ENCODE data around the gene TBATA. TPM values are rescaled to one million over a fixed set of nuclear protein-coding genes. Genes with fewer than 3 reads are reported as not detected.

Gene TBATA
- total RNA-seq, 1 experiment from 2014 or later = not detected

DNA sequence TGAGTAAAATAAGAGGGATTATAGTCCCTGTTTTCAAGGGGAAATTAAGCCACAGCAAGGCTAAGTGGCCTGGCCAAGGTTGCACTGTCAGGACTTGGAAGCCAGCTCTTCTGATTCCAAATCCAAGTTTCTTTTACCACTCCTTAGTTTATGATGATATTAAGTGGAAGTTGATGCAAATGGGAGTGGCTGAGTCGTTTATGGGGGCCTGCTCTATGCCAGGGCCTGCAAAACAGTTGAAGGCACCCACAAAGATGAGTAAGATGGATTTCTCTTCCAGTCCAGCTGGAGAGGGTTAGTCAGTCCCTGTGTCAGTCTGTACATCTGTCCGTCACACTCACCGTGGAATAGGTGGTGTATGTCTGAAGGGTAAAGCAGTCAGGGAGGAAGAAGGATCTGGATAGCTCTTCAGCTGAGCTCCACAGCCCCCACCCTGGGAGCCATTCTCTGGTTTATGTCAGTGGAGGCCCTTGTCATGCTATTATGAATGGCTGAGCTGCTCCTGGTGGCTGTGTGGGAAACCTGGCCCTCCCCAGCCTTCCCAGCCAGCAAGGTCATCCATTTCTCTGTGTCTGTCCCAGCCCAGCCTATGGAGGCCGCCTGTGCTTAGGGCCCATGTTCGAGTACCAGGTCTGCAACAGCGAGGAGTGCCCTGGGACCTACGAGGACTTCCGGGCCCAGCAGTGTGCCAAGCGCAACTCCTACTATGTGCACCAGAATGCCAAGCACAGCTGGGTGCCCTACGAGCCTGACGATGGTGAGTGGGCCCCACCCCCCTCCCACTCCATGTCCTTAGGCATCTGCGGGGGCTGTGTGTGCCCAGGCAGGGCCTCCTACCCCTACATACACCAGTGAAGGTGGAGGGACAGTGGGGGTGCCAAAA, 44.5 kb downstream of the TBATA start:
- Histone ChIP-seq H3K27me3 (ENCODE audit: control insufficient read depth, insufficient read depth, low read length) (no peaks in the 10 kb centered on the region), H3K4me3 (ENCODE audit: insufficient read depth, low read depth, low read length) (no peak overlapping the region), H3K36me3 (replicated peaks; ENCODE audit: control insufficient read depth, insufficient read depth, low read length) (no peaks in the 10 kb centered on the region)
- no peak for DNase-seq

DNA sequence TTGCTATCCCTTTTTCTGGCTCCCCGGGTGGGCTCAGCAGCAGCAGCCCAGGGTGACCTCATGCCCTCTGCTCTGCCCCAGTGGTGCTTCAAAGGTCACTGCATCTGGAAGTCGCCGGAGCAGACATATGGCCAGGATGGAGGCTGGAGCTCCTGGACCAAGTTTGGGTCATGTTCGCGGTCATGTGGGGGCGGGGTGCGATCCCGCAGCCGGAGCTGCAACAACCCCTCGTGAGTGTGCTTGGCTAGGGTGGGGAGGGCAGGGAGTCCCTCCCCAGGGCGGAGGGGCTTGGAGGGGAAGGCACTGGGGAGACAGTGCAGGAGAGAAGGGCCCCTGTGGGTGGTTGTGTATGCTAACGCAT, 46.4 kb downstream of the TBATA start:
- Histone ChIP-seq H3K36me3 (replicated peaks; ENCODE audit: control insufficient read depth, insufficient read depth, low read length) (no peaks in the 10 kb centered on the region), H3K27me3 (ENCODE audit: control insufficient read depth, insufficient read depth, low read length) (no peaks in the 10 kb centered on the region), H3K4me3 (ENCODE audit: insufficient read depth, low read depth, low read length) (no peak overlapping the region)
- DNase-seq = no peak

DNA sequence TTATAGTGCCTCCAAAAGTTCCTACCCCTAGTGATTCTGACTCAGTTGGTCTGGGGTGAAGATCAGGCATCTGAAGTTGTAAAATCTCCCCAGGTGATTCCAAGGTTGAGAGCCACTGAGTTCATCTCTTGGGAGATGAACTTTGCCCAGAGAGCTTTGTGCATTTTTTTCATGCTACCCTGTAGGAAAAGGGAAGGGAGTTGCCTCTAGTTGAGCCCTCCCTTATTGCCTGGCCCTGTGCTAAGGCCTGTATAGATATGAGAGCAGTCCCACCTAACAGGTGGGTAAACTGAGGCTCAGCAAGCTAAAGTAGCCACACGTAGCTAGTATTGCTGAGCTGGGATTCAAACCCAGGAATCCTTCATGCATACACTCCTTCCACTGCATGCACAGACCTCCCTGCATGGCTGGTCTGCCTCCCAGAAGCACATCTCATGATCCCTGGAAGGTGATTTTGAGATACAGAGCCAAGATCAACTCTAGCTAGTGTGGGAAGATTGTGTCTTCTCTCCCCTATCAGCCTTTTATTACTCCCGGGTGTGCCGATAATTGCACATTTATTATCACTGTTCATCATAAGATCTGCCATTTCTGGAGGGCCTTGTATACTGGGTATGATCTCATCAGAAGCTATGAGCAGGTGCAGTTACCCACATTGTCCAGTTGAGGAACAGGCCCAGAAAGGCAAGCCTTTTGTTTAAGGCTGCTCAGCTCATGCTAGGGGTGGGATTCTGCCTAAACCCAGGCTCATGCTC, 47.0 kb downstream of the TBATA start:
- H3K4me3 ChIP-seq (ENCODE audit: insufficient read depth, low read depth, low read length) = no peak overlapping the region
- no peaks in the 10 kb centered on the region for H3K27me3 ChIP-seq (ENCODE audit: control insufficient read depth, insufficient read depth, low read length)
- no peaks in the 10 kb centered on the region for H3K36me3 ChIP-seq (replicated peaks; ENCODE audit: control insufficient read depth, insufficient read depth, low read length)
- DNase-seq = no peak

DNA sequence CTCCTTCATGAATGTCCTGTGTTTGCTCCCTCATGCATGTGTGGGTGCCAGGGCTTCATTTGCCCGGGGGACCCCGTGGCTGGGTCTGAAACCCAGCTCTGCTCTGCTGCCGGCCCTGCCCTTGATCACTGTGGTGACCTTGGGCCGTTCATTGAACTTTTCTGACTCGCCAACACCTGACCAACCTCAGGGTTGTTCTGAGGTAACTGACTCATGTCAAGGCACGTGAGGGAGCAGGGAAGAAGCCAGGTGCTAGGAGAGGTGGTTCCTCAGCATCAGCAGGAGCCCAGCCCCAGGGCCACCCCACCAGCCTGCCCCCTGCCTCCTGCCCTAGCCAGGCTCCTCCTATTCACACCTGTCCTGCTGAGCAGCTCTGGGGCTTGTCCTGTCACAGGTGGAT, 47.9 kb downstream of the TBATA start:
- no peak for DNase-seq
- H3K4me3 ChIP-seq (ENCODE audit: insufficient read depth, low read depth, low read length) = no peak overlapping the region
- no peaks in the 10 kb centered on the region for H3K27me3 ChIP-seq (ENCODE audit: control insufficient read depth, insufficient read depth, low read length)
- no peaks in the 10 kb centered on the region for H3K36me3 ChIP-seq (replicated peaks; ENCODE audit: control insufficient read depth, insufficient read depth, low read length)

DNA sequence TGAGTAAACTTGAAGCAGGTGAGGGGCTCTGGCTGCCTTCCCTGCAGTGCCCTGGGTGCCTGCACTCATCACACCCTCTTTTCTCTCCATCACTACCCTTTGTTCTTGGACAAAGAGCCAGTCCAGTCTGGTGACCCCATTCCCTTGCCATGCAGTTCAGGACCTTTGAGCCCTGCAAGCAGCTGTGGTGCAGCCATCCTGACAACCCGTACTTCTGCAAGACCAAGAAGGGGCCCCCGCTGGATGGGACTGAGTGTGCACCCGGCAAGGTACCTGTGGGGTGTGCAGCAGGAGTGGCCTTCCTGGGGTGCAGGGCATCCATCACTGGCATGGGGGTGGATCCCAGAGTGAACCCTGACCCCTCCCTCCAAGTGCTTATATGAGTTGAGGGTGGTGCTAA, 48.7 kb downstream of the TBATA start:
- no peaks in the 10 kb centered on the region for H3K36me3 ChIP-seq (replicated peaks; ENCODE audit: control insufficient read depth, insufficient read depth, low read length)
- no peaks in the 10 kb centered on the region for H3K27me3 ChIP-seq (ENCODE audit: control insufficient read depth, insufficient read depth, low read length)
- no peak for DNase-seq
- no peak overlapping the region for H3K4me3 ChIP-seq (ENCODE audit: insufficient read depth, low read depth, low read length)

DNA sequence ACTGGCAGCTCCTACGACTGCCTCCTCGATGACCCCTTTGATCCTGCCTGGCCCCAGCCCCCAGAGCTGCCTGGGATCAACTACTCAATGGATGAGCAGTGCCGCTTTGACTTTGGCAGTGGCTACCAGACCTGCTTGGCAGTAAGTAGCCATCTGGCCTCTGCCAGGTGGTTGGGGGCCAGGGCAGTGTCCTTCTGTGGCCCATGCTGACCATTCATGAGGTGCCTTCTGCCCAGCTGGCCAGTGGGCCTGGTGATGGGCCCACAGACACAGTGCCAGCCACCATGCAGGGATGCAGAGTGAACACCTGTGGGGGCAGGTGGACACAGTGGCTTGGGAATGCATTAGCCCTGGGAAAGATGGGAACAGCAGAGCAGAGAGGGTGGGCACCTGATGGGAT, 50.0 kb downstream of the TBATA start:
- no peak for DNase-seq
- Histone ChIP-seq H3K4me3 (ENCODE audit: insufficient read depth, low read depth, low read length) (no peak overlapping the region), H3K27me3 (ENCODE audit: control insufficient read depth, insufficient read depth, low read length) (no peaks in the 10 kb centered on the region), H3K36me3 (replicated peaks; ENCODE audit: control insufficient read depth, insufficient read depth, low read length) (peaks cover 1% of the 10 kb centered on the region)

DNA sequence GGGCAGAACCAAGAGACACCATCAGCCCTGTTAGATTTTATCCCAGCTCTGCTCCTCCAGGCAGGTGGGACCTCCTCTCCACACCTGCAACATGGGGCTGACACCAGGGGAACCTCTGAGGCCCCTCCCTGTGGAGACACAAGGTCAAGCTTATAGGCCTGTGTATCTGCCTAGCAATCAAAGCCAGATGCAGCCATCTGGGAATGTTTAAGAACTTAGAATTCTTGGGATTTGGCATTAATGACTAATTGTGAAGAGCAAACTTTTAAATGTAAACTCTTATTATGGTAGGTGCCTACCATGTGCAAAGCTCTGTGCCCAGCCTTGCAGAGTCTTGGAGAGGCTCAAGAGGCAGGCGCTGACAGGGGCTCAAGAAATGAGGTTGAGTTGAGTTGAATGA, 52.1 kb downstream of the TBATA start:
- DNase-seq = no peak
- Histone ChIP-seq H3K36me3 (replicated peaks; ENCODE audit: control insufficient read depth, insufficient read depth, low read length) (peaks cover 1% of the 10 kb centered on the region), H3K4me3 (ENCODE audit: insufficient read depth, low read depth, low read length) (no peak overlapping the region), H3K27me3 (ENCODE audit: control insufficient read depth, insufficient read depth, low read length) (no peaks in the 10 kb centered on the region)

DNA sequence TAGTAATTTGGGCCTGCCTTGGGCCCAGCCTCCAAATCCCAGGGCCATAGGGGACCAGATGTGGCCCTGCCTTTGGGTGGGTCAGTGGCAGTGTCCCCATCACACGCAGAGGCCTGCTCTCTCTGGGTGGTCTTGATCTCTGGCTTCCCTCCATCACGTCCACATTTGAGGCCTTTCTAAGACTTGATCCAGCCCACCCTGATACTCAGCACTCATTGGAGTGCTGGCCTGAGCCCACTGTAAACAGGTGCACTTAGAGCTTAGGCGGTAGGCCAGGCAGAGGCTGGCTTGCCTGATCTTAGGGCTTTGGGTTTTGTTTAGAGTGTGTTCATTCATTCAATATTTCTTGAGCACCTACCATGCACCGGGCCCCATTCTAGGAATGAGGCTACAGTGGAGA, 52.6 kb downstream of the TBATA start:
- H3K4me3 ChIP-seq (ENCODE audit: insufficient read depth, low read depth, low read length) = no peak overlapping the region
- H3K36me3 ChIP-seq (replicated peaks; ENCODE audit: control insufficient read depth, insufficient read depth, low read length) = peaks cover 1% of the 10 kb centered on the region
- no peaks in the 10 kb centered on the region for H3K27me3 ChIP-seq (ENCODE audit: control insufficient read depth, insufficient read depth, low read length)
- no peak for DNase-seq

DNA sequence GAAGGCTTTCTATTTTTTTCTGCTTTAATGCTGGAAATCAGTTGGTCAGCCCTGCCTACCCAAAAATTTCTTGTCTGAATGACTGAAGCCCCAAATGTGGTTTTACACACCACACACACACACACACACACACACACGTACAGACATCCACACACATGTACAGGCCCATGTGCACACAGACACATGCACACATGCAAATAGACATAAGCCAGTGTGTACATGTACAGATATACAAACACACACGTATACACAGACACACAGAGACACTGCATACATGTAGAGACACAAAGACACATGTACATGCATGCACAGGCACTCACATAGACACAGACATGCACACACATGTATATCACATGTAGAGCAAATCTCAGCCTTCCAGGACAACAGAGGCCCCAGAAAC, 54.2 kb downstream of the TBATA start:
- no peak overlapping the region for H3K4me3 ChIP-seq (ENCODE audit: insufficient read depth, low read depth, low read length)
- no peak for DNase-seq

DNA sequence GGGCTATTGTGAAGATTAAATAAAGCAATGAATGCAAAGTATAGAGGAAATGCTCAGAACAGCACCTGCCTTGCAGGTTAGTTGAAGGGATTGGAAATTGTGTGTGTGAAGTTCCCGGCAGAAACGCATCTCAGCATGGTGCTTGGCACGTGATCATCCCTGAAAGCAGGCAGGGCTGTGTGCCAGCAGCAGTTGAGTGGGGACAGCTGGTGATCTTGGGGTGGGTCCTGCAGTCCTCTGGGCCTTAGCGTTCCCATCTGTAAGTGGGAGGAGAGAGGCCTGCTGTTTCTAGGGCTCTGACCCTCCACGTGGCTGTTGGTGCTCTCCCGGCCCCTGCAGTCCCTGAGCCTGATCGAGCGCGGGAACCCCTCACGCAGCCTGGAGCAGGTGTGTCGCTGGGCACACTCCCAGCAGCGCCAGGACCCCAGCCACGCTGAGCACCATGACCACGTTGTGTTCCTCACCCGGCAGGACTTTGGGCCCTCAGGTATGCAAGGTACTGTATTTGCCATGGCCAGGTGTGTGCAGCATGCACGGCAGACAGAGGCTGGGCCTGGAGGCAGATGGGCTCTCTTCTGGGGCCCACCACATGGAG, 55.3 kb downstream of the TBATA start:
- no peaks in the 10 kb centered on the region for H3K27me3 ChIP-seq (ENCODE audit: control insufficient read depth, insufficient read depth, low read length)
- H3K4me3 ChIP-seq (ENCODE audit: insufficient read depth, low read depth, low read length) = no peak overlapping the region
- H3K36me3 ChIP-seq (replicated peaks; ENCODE audit: control insufficient read depth, insufficient read depth, low read length) = peaks cover 1% of the 10 kb centered on the region
- peak; percentile 66 for DNase-seq

More for the DNA sequence above, 54.2 kb downstream of the TBATA start:
- Histone ChIP-seq H3K36me3 (replicated peaks; ENCODE audit: control insufficient read depth, insufficient read depth, low read length) (peaks cover 1% of the 10 kb centered on the region), H3K27me3 (ENCODE audit: control insufficient read depth, insufficient read depth, low read length) (no peaks in the 10 kb centered on the region)

DNA sequence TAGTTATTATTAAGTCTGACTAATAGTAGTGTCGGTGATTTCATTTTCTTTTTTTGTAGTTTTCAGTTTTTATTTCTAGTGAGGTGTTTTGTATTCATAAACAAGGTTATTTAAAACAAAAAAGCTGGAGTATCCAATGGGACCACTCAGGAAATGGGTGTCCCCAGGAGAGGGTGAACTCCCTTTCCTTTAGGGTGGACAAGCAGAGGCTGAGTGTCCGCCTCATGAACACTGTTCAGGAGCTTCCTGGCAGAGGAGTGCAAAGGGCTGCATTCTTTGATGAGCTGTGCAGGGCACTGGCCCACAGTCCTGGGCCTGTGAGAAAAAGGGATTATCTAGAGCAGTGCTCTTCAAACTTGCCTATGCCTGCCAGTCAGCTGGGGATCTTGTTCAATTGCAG, 56.8 kb downstream of the TBATA start:
- Histone ChIP-seq H3K27me3 (ENCODE audit: control insufficient read depth, insufficient read depth, low read length) (no peaks in the 10 kb centered on the region), H3K4me3 (ENCODE audit: insufficient read depth, low read depth, low read length) (no peak overlapping the region), H3K36me3 (replicated peaks; ENCODE audit: control insufficient read depth, insufficient read depth, low read length) (peaks cover 1% of the 10 kb centered on the region)
- DNase-seq = no peak

DNA sequence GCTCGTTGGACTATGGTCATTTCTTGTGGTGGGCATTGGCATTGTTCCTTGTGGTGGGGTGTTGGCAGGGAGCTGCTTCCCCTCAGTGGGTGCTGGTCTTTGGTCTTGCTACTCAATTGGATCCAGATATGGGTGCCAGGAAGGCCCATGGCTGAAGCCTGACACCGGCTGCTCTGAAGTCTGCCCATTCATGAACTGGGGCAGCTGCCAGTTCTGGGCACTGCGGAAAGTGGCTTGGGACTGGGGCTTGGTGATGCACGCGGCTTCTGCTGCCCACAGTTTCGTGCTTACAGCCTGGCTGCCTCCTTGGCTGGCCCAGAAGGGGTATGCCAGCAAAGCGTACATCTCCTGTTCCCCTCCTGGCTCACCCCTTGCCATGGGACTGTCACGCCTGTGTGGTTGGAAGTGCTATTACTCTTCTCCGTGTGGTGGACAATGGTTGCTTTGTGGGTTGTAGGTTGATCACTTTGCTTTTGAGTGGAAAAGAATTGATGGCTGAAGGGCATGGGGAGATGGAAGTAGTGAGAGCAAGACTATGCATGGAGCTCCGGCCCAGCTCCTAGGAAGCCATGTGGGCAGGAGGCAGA, 58.2 kb downstream of the TBATA start:
- Histone ChIP-seq H3K4me3 (ENCODE audit: insufficient read depth, low read depth, low read length) (no peak overlapping the region), H3K27me3 (ENCODE audit: control insufficient read depth, insufficient read depth, low read length) (no peaks in the 10 kb centered on the region), H3K36me3 (replicated peaks; ENCODE audit: control insufficient read depth, insufficient read depth, low read length) (peaks cover 1% of the 10 kb centered on the region)
- DNase-seq = no peak

DNA sequence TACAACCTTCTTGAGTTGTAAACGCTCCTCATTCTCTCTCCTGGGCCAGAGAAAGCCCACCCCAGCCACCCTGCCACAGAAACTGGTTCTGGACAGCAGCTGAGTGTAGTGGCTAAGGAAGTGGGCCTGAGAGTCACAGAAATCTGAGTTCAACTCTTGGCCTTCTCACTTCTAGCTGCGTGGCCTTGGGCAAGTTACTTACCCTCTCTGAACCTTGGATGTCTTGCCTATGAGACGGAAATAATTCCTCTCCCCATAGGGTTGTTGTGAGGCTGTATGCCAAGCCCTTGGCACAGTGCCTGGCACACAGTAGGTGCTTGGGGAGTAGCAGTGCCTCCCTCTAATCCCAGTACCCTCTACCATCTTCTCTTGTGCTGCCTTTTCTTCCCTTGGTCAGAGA, 61.4 kb downstream of the TBATA start:
- Histone ChIP-seq H3K27me3 (ENCODE audit: control insufficient read depth, insufficient read depth, low read length) (no peaks in the 10 kb centered on the region), H3K36me3 (replicated peaks; ENCODE audit: control insufficient read depth, insufficient read depth, low read length) (no peaks in the 10 kb centered on the region; the same call in 1 of the 2 replicates), H3K4me3 (ENCODE audit: insufficient read depth, low read depth, low read length) (no peak overlapping the region)
- no peak for DNase-seq

DNA sequence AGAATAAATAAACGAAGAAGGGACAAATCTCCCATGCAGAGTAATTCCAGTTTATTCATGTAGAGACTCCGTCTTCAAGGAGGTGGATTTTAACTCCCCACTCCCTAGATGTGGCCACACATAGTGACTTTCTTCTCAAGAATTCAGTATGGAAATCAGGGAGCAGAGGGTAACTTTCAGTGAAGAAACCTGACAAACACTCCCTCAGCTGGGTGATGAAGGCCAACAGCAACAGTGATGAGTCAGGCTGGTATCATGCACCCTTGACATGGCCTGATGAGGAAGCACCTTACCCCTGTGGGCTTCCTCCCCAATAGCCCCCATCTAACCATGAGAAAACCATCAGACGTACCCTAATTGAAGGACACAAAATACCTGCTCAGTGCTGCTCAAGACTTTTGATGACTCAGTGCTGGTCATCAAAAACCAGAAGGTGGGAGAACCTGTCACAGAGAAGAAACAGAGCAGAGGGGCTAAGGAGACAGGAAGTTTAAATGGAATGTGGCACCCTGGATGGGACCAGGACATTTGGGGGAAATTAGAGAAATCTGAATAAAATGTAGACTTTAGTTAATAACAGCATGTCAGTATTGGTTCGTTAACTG, 62.3 kb downstream of the TBATA start:
- H3K4me3 ChIP-seq (ENCODE audit: insufficient read depth, low read depth, low read length) = no peak overlapping the region
- H3K36me3 ChIP-seq (replicated peaks; ENCODE audit: control insufficient read depth, insufficient read depth, low read length) = no peaks in the 10 kb centered on the region; the same call in 1 of the 2 replicates
- no peaks in the 10 kb centered on the region for H3K27me3 ChIP-seq (ENCODE audit: control insufficient read depth, insufficient read depth, low read length)
- DNase-seq = no peak
